IMR-90 (cell line): ENCODE measurements around the gene ZNRF3. TPM values are rescaled to one million over a fixed set of nuclear protein-coding genes. Genes with fewer than 3 reads are reported as not detected.

ENCODE experiments used
- ATAC-seq: fragments of 200-7000 bp; cut with Tn5 transposase; 2 replicates; pipeline ENCODE4 v1.9.1; 2020; ENCODE audit warnings: low read depth, mild to moderate bottlenecking, moderate library complexity
- BruUV-seq: library from RNA; stranded (reverse); fragments of 400-500 nt; replicated peaks from 2 replicates; lab custom pipeline; 2021; lab: Mats Ljungman, UMichigan
- CTCF ChIA-PET: fragments of 300-600 bp; formaldehyde crosslinking; extraction: SDS; loops from one replicate; lab custom pipeline; 2021; ENCODE audit warnings: antibody characterized with exemption; lab: Yijun Ruan, JAX
- POLR2A ChIA-PET: fragments of 300-600 bp; sonication (Branson Sonifier 250); formaldehyde crosslinking; loops from one replicate; lab custom pipeline; 2022; ENCODE audit warnings: antibody characterized with exemption; ENCODE audit not compliant: unreplicated experiment; lab: Charles Lee
- DNase-seq: peaks from one replicate; pipeline ENCODE4 v3.0.0; 2013
- H2AFZ ChIP-seq: replicated peaks from 2 replicates; pipeline ENCODE3; 2013; ENCODE audit warnings: low read length, mild to moderate bottlenecking; ENCODE audit not compliant: poor library complexity
- H2AK5ac ChIP-seq: 2 replicates; pipeline ENCODE4 v1.6.1; 2013; ENCODE audit warnings: low read depth, low read length, inconsistent platforms
- H2AK9ac ChIP-seq: replicated peaks from 2 replicates; pipeline ENCODE3; 2013; ENCODE audit warnings: mild to moderate bottlenecking, low read depth, low read length, moderate library complexity; ENCODE audit not compliant: poor library complexity
- H2BK120ac ChIP-seq: 2 replicates; pipeline ENCODE4 v1.6.1; 2013; ENCODE audit warnings: low read depth, low read length, inconsistent platforms
- H2BK15ac ChIP-seq: 3 replicates; pipeline ENCODE4 v1.6.1; 2013; ENCODE audit warnings: low read depth, low read length, inconsistent platforms
- H2BK20ac ChIP-seq: 2 replicates; pipeline ENCODE4 v1.6.1; 2013; ENCODE audit warnings: low read depth, mild to moderate bottlenecking, inconsistent platforms, low read length, moderate library complexity
- H2BK5ac ChIP-seq: 2 replicates; pipeline ENCODE4 v1.6.1; 2013; ENCODE audit warnings: mild to moderate bottlenecking, low read depth, low read length, inconsistent platforms; ENCODE audit not compliant: poor library complexity, severe bottlenecking
- H3K14ac ChIP-seq: replicated peaks from 2 replicates; pipeline ENCODE4 v1.6.1; 2013; ENCODE audit warnings: low read depth, low read length, inconsistent platforms
- H3K18ac ChIP-seq: 2 replicates; pipeline ENCODE4 v1.6.1; 2013; ENCODE audit warnings: low read depth, low read length, control low read depth
- H3K23ac ChIP-seq: 2 replicates; pipeline ENCODE4 v1.6.1; 2013; ENCODE audit warnings: low read depth, low read length, inconsistent platforms
- H3K27ac ChIP-seq: 2 replicates; pipeline ENCODE4 v1.5.1; 2013; ENCODE audit warnings: mild to moderate bottlenecking, control low read depth, low read length; ENCODE audit not compliant: insufficient read depth
- H3K27me3 ChIP-seq: 2 replicates; pipeline ENCODE4 v1.6.1; 2013; ENCODE audit warnings: low read length; ENCODE audit not compliant: control insufficient read depth, insufficient read depth
- H3K36me3 ChIP-seq: 2 replicates; pipeline ENCODE4 v1.6.1; 2013; ENCODE audit warnings: low read length, mixed read lengths; ENCODE audit not compliant: control insufficient read depth, insufficient read depth
- H3K4ac ChIP-seq: 2 replicates; pipeline ENCODE4 v1.6.1; 2013; ENCODE audit warnings: low read depth, low read length, inconsistent platforms
- H3K4me1 ChIP-seq: 2 replicates; pipeline ENCODE4 v1.6.1; 2013; ENCODE audit warnings: low read length, mixed read lengths; ENCODE audit not compliant: control insufficient read depth, insufficient read depth
- H3K4me2 ChIP-seq: 2 replicates; pipeline ENCODE4 v1.6.1; 2013; ENCODE audit warnings: low read depth, mild to moderate bottlenecking, control low read depth, low read length, moderate library complexity
- H3K4me3 ChIP-seq: 2 replicates; pipeline ENCODE4 v1.5.1; 2013; ENCODE audit warnings: low read depth, mild to moderate bottlenecking, control low read depth, low read length, moderate library complexity; ENCODE audit not compliant: insufficient read depth
- H3K56ac ChIP-seq: 2 replicates; pipeline ENCODE4 v1.6.1; 2013; ENCODE audit warnings: low read length, inconsistent platforms; ENCODE audit not compliant: insufficient read depth; ENCODE audit errors: extremely low read depth
- H3K79me1 ChIP-seq, 2 experiments: 2 replicates each; pipeline ENCODE4 v1.6.1; 2013; ENCODE audit warnings: low read length in 2 of 2, inconsistent platforms in 1 of 2, low read depth in 1 of 2
- H3K9ac ChIP-seq: 2 replicates; pipeline ENCODE4 v1.6.1; 2013; ENCODE audit warnings: low read depth, low read length, control low read depth
- H3K9me1 ChIP-seq: 2 replicates; pipeline ENCODE4 v1.6.1; 2013; ENCODE audit warnings: low read length, inconsistent platforms; ENCODE audit not compliant: insufficient read depth
- H3K9me3 ChIP-seq: 2 replicates; pipeline ENCODE4 v1.6.1; 2013; ENCODE audit warnings: low read length; ENCODE audit not compliant: control insufficient read depth, insufficient read depth
- H4K20me1 ChIP-seq: 2 replicates; pipeline ENCODE4 v1.6.1; 2013; ENCODE audit warnings: low read length, inconsistent platforms; ENCODE audit not compliant: insufficient read depth
- H4K5ac ChIP-seq: 2 replicates; pipeline ENCODE4 v1.6.1; 2013; ENCODE audit warnings: mild to moderate bottlenecking, low read depth, low read length, control low read depth
- H4K8ac ChIP-seq, 2 experiments: 2 replicates each; pipeline ENCODE4 v1.6.1; 2013; ENCODE audit warnings: low read depth in 2 of 2, low read length in 2 of 2, control low read depth in 1 of 2, inconsistent platforms in 1 of 2
- H4K91ac ChIP-seq: 2 replicates; pipeline ENCODE4 v1.6.1; 2013; ENCODE audit warnings: low read depth, low read length, inconsistent platforms; ENCODE audit not compliant: insufficient read depth
- FOS ChIP-seq: fragments of 150-350 bp; IDR thresholded peaks from 2 replicates; pipeline ENCODE4 v1.6.1; 2016; ENCODE audit warnings: low read depth, low read length
- MAZ ChIP-seq: IDR thresholded peaks from 2 replicates; pipeline ENCODE4 v1.6.1; 2012; ENCODE audit warnings: low read depth, mild to moderate bottlenecking, low read length, improper control_type of control experiment, moderate library complexity, borderline replicate concordance
- NFE2L2 ChIP-seq: fragments of 150-350 bp; IDR thresholded peaks from 2 replicates; pipeline ENCODE4 v1.6.1; 2016; ENCODE audit warnings: low read depth, mild to moderate bottlenecking, low read length
- SMC3 ChIP-seq: fragments of 150-350 bp; IDR thresholded peaks from 2 replicates; pipeline ENCODE4 v1.6.1; 2016; ENCODE audit warnings: low read depth, mild to moderate bottlenecking, antibody characterized with exemption, low read length, moderate library complexity
- dilution Hi-C: fragments of 300-500 bp; cut with HindIII; formaldehyde crosslinking; loops from one replicate; pipeline ENCODE4 v1.14.3; 2018; ENCODE audit warnings: low sequenced_read_pairs; ENCODE audit not compliant: unreplicated experiment
- in situ Hi-C: fragments of 300-500 bp; cut with MboI; formaldehyde crosslinking; loops from 3 replicates; pipeline ENCODE4 v1.14.3; 2019; ENCODE audit warnings: low sequenced_read_pairs, inconsistent platforms, mixed read lengths
- intact Hi-C: fragments of 100-400 bp; cut with micrococcal nuclease; formaldehyde crosslinking; loops from 2 replicates; pipeline ENCODE4 v1.10.0; 2022
- polyA plus RNA-seq, 3 experiments: library from polyadenylated mRNA; depleted of rRNA; stranded (reverse); fragments of >200 nt; gene quantifications; 2 replicates each; pipeline ENCODE4 v1.2.3, GENCODE V29; 2012; ENCODE audit warnings: low replicate concordance in 1 of 3
- total RNA-seq: library from RNA; depleted of rRNA; stranded (reverse); fragments of >200 nt; gene quantifications from 2 replicates; pipeline ENCODE4 v1.2.3, GENCODE V29; 2012

The ZNRF3 gene
- total and polyA plus RNA-seq, 2 of the 4 experiments (the other 2 are of a cell fraction): 1.4 to 2.4 TPM

GRCh38 chr22:28980326-28980725, 97.0 kb downstream of the ZNRF3 start:
- Histone ChIP-seq H2AK9ac (no peak overlapping the region), H3K14ac (no peak overlapping the region), H3K9me1 (no peaks in the 10 kb centered on the region), H3K27ac (no peak overlapping the region), H3K56ac (no peak overlapping the region), H3K18ac (no peak overlapping the region), H3K27me3 (no peaks in the 10 kb centered on the region), H2BK120ac (no peak overlapping the region), H3K23ac (no peak overlapping the region), H3K4ac (no peak overlapping the region), H3K4me1 (peaks cover 10% of the 10 kb centered on the region), H3K4me3 (no peak overlapping the region), H3K36me3 (no peaks in the 10 kb centered on the region), H3K79me1 (peaks cover 4 to 11% of the 10 kb centered on the region in 2 experiments; a peak in 2 of 4 replicates), H4K5ac (no peak overlapping the region), H3K9me3 (peaks cover 1% of the 10 kb centered on the region; the same call in 1 of the 2 replicates), H4K8ac (no peak overlapping the region), H2BK5ac (no peak overlapping the region), H2AFZ (no peak overlapping the region), H3K9ac (no peak overlapping the region), H2BK20ac (no peak overlapping the region), H2AK5ac (no peak overlapping the region), H3K4me2 (no peak overlapping the region), H2BK15ac (no peak overlapping the region), H4K91ac (no peak overlapping the region), H4K20me1 (no peaks in the 10 kb centered on the region)
- no peak for ATAC-seq
- CTCF ChIA-PET: interaction anchor here (1.1 kb wide), 1 partner anchor 14 kb away, joined by 4 read pairs; no protein-coding TSS in a partner anchor
- TF ChIP-seq SMC3 (no peak), NFE2L2 (no peak), FOS (no peak), MAZ (no peak)
- POLR2A ChIA-PET: no interaction called here
- DNase-seq: no peak
- dilution Hi-C loops (no loop called here), in situ Hi-C loops (no loop called here), intact Hi-C loops (no loop called here)
- BruUV-seq: no TSS peak
